GM11168 (cell line): ENCODE measurements around the gene KAT6B.
"Not testable (repeated sequence)": the region's sequence is repeated elsewhere in the genome, so short reads cannot be mapped to it uniquely, and the experiment has no call there.

ENCODE experiments used
- in situ Hi-C: fragments of 300-500 bp; cut with MboI; formaldehyde crosslinking; loops from one replicate; pipeline ENCODE4 v1.12.0; 2022; ENCODE audit warnings: low sequenced_read_pairs; ENCODE audit not compliant: unreplicated experiment

Gene KAT6B

DNA sequence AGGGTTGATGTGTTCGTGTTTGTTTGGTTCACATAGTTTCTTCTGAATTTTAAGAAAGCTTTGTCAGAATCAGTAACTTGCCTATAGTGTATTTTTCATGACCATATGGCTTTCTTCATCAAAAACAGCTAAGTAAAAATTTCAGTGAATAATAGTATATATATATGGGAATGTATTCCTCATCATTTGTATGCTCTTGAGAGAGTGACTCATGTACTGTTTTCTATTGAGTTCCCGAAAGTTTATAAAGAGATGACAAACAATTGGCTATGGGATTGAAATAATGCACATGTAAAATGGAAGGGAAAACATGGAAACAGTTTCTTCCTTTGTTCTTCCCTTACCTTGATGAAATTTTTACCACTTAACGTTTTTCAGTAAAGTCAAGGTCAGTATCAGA, 56.4 kb downstream of the KAT6B start:
- in situ Hi-C loops, result no loop called here

DNA sequence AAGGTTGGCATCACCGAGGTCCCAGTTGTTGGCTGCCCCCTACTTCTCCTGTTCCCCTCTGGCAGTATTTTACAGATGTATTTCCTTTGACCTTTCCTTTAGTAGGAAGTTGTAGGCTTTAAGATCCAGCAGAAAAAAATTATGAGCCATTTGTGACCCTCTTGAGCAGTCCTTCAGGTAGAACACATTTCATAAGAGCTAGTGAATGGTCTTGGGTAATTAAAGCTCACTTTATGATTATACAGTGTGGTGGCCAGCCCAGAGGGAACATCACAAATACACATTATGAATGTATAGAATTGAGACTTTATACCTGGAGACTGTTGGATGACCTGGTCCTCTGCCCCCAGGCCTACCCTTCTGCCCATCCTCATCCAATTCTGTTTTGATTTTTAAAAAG, 57.0 kb downstream of the KAT6B start:
- in situ Hi-C loops, result no loop called here

DNA sequence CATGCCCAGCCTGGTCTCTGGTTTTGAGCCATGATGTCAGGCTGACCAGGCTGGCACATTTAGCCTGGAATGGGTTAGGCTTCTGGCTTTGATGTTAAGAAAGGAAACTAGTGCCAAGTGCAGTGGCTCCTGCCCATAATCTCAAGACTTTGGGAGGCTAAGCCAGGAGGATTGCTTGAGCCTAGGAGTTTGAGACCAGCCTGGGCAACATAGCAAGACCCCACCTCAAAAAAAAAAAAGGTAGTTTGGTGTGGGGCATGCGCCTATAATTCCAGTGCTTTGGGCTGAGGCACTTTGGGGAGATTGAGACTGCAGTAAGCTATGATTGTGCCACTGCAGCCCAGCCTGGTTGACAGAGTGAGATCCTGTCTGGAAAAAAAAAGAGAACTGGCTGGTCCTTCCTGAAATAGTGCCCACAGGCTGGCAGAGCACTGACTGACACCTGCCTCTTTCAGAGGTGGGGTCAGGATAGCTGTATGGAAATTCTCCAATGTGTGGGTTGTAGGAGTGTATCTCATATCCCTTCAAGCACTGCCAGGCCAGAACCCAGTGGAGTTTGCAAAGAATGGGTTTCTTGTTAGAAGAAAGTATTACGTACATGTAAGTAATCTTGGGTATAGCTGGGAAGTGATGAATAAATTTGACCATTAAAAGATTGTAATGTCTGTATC, 61.3 kb downstream of the KAT6B start:
- in situ Hi-C loops, result no loop called here

DNA sequence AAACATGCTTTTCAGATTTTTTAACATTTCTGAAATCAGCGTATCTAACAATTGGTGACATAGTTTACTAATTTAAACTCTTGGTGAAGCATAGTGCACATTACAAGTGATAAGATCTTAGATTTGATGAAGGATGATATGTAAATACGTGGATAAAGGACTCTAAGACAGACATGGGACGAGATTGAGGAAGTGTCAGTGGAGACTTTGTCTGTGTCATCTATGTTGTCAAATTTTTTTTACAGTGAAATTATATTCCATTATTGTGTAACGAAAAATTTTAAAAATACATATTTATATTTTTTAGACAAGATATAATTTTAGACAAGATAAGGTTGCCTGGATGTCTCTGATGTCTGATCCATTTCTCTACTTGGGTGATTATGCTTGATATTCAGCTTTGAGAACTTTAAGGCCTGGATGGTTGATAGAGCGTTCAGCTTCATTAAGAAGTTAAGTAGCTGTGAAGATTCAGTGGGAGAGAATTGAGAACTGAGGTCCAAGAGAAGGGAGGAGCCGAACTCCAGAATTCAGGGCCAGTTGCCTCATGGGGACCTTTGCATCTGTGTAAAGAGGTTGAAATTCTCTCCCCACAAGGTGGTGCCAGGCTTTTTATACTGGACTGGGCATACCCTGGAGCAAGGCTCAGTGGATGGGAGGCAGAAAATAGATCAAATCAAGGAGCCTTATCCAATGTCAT, 62.7 kb downstream of the KAT6B start:
- in situ Hi-C loops, result no loop called here

DNA sequence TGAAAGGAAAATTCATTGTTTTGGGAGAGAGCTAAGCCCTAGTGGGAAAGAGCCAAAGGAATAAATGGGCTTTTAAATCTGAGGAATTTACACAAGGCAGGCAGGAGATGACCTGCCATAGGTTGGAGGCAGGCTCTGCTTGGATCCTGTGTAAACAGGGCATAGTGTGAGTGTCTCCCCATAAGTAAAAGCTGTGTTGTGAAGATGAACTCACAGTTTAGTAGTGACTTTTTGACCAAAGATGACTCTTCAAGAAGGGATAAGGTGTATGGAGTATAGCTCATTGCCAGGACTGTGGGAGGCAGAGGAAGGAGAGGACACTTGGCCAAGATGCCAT, 63.2 kb downstream of the KAT6B start:
- in situ Hi-C loops, result no loop called here

DNA sequence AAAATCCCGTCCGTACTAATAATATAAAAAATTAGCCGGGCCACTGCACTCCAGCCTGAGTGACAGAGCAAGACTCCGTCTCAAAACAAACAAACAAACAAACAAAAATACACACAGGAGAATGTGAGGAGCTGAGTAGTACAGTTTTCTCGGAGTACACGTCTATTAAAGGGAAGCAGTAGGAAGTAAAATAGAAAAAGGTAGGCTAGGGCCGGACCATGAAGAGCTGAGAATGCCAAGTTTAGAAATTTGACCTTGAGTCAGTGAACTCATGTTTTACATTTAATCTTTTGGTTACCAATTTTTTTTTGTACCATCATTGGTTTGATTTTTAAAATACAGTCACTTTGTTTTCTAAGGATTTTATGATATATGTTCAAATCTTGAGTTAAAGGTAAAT, 64.1 kb downstream of the KAT6B start:
- in situ Hi-C loops, result no loop called here

DNA sequence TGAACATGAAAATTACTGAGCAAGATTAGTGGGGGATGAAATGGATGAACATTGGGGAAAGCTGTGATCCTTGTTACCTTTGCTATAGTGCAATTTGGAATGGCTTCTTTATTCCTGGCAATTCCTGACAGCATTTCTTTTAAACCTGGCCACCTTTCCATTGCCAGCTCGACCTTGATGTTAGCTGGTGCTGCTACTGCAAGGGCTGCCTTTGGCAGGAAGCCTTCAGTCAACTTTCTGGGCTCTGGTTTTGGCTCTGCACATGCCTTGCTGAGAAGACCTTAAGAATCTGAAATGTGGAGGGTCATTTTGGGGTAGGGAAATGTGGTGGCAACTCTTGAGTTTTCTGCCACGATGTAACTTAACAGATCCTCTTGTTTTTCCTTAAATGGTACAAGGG, 64.7 kb downstream of the KAT6B start:
- in situ Hi-C loops, result no loop called here

DNA sequence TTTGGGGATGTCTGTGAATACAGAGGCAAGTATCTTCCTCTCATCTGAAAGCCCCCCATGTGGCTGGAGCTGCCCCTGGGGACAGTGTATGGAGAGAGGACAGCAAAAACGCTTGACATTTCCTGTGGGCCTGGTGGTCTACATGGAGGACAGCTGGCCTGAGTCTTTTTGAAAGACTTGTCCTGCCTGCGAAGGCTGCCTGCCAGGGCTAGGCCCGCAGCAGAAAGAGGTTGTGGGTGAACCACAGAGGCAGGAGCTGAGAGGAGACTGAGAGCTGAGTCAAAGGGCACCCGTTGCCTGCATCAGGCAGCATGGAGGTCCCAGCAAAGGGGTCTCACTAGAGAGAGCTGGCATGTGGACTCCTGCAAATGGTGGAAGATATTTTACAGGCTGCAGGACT, 66.4 kb downstream of the KAT6B start:
- in situ Hi-C loops, result no loop called here

DNA sequence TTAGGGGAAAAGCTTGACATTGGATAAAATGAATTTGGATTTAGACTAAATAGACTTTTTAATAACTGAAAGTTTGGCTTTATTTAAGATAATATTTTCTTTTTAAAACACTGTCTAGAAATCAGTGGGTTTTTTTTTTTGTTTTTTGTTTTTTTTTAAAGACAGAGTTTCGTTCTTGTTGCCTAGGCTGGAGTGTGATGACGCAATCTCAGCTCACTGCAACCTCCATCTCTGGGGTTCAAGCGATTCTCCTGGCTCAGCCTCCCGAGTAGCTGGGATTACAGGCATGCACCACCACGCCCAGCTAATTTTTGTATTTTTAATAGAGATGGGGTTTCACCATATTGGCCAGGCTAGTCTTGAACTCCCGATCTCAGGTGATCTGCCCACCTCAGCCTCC, 66.9 kb downstream of the KAT6B start:
- in situ Hi-C loops, result not testable (repeated sequence)

DNA sequence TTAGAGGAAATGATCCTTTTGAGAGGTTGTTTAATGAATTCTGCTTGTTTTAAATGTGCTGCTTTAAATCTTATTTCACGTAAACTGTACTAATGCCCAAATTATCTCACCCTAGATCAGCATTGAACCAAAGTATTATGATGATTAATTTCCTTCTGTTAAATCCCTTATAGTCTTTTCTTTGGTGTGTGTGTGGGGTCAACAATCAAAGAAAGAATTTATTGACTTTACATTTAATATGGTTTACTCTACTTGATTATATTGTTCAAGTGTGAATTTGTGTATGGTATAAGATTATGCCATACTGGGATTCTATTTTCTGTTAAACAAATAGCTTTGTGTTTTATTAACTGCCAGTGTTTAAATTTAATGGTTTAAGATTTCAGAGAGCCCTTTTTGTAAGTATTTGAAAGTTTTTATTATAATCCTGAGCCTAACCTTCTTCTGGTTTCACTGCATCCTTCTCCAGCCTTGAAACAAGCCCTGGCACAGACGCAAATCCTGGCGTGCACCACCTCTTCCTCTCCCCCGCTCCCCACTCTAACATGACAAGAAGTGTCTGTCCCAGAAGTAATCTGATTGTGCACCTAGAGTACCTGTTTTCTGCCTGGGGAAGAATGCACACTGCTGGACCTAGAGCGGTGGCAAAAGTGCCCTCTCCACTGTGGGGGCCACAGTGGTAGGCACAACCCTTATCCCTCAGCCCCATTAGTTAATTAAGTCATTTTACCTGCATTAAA, 70.6 kb downstream of the KAT6B start:
- in situ Hi-C loops, result no loop called here

DNA sequence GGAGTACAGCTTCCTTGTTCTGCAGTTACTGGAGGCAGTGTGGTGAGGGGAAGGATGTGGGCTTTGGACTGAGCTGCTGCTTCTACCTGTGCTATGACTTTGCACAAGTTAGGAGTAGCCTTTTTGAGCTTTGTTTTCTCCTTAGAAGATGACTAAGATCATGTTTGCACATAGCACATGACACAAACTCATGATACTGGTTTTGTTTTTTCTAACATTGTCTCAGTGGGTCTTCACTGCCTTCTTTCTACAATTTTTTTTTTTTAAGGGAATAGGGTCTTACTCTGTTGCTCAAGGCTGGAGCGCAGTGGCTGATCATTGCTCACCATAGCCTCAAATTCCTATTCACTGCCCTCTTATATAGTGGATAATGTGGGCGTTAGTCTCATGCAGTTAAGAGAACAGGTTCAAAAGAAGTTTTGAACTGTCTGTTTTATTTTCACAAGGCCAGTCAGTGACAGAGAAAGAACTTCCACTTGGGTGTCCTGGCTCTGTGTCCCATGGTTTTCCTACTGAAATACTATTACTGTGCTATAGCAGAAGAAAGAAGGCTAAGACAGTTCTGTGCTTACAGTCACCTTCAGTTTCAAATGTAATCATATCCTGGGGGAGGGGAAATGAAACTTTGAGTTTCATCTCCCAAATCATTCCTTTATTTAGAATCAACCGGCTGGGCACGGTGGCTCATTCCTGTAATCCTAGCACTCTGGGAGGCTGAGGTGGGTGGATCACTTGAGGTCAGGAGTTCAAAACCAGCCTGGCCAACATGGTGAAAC, 72.0 kb downstream of the KAT6B start:
- in situ Hi-C loops, result no loop called here

DNA sequence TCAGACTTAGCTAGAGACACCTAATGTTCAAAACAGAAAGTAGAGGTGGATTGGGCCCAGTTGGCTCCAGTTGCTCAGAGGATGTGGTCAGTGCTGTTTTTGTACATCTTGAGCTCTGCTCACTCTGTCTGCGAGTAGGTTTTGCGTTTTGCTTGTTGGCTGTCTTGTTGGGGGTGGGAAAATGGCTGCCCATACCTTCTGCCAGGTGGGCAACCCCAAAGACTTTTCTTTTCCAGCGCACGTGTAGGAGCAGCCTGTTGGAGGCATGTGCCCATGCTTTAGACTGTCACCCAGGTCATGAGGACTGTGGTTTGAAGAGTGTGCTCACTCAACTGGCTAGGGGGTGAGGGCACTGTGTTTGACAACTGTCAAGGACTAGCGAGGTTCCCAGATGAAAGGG, 73.9 kb downstream of the KAT6B start:
- in situ Hi-C loops, result no loop called here

DNA sequence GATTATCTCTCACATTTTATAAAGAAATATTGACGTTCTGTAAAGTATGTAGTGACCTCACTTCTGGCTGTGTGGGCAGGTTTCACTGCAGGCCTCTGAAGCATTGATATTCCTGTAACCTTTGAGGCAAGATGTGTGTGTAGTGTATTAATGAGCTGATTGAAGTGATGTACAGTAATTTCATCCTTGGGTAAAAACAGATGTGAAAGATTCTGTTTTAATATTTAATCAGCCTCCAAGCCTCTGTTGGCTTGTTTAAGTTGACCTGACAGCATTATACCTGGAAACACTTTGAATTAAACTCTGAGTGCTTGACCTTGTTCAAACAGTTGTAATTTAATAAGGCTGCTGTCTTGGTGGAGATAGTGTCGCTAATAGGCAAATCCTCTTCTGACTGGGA, 74.9 kb downstream of the KAT6B start:
- in situ Hi-C loops, result no loop called here

DNA sequence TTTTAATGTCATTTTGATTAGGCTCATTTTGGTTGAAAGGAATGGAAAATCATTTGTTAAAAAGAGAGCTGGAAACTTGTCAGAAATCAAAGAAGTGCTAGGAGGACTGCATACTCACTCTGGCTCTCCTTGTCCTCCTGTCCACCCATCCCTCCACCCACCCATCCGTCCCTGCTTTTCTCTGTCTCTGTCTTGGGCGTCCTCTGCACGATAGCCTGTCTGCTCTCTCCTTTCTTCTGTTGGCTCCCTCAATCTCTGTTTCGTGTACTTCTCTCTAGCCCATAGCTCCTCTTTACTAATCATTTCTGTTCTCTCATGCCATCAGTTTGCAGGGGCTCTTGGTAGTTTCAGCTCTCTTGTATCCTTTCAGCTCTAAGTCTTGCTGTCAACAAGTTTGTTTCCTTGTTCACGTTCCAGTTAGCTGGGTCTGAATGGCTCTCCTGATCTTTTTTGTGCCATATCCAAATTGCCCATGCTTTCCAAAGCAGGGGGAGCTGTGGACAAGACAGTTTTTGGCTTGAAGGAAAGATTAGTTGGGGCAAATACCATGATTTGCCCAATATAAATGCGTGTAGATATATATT, 75.6 kb downstream of the KAT6B start:
- in situ Hi-C loops, result no loop called here

DNA sequence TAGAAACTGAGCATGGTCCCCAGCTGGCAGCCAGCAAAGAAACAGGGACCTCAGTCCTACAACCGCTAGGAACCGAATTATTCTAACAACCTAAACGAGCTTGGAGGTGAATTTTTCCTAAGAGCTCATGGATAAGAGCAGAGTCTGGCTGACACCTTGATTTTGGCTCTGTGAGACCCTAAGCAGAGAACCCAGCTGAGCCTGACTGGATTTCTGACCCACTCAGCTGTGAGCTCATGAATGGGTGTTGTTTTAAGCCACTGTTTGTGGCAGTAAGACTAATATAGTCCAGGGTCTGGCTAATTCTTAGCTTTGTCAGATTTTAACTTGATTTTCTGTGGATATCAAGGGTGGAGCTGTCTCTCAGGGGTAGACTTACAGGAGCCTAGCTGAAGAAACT, 77.1 kb downstream of the KAT6B start:
- in situ Hi-C loops, result no loop called here

DNA sequence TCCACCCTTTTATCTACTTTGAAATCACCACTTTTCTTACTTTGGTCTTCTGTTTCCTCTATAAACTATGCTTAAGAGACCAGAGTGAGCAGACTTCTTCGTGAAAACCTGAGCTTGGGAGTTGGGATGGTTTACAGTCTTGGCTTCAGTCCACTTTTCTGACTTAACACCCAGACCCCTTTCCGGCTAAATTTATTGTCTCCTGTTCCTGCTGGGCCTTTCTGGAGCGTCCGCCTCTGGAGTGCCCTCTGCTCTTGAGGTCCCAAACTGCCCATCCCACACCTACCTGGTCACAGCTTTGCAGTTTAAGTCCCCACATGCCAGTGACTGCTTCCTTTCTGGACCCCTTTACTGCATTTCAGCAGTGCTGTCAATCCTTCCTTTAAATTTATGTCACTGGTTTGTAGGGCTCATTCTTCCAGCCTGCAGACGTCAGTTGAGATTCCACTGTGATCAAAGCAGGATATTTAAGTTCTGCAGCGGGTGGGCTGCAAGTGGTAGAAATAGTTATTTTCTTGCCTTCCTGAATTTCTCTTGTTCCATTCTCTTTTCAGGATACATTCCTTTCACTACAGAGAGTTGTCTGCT, 80.3 kb downstream of the KAT6B start:
- in situ Hi-C loops, result no loop called here

DNA sequence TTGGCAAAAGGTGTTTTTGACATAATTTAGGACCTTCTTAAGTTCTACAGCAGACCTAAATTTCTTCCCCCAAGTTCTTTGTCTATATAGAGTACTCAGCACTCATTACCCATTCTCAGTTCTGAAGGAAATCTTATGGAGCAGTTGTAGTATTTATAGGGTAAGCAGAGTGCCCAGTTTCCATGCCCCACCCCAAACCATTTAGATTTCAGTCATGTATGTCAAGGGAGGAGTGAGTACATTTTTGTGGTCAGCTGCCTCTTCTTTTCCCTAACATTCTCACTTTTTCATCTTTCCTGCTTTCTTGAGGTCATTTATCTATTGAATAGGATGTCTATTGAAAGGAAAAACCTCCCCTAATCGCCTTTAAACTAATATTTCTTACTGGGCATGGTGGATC, 83.3 kb downstream of the KAT6B start:
- in situ Hi-C loops, result no loop called here

DNA sequence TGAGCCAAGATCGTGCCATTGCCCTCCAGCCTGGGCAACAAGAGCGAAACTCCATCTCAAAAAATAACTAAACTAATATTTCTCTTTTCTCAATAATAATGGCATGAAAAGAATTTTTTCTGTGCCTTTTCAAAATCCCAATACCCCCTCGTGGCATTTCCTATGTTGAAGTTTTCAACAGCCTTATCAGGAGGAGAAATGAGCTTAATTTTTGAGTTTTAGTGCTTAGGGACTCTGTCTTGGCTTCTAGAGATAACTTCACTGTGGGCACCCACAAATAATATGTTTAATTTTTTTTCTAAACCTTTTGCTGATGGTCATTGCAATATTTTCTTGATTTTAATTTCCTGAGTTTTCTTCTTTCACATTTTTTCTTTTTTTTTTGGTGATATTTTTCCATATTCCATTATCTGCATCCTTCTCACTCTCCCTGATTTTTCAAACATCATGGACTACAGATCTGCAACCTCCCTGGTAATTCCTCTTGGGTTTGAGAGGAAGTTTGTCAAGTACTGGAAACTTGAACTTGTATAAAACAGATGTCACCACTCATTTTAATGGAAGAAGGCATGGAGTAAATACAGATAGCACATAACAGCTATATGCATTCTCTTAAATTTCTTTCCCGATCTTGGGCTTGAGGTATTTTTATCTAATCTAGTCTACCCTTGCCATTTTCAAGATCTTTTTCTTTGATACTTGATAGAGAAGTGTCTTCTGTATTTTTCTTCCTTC, 84.0 kb downstream of the KAT6B start:
- in situ Hi-C loops, result no loop called here

DNA sequence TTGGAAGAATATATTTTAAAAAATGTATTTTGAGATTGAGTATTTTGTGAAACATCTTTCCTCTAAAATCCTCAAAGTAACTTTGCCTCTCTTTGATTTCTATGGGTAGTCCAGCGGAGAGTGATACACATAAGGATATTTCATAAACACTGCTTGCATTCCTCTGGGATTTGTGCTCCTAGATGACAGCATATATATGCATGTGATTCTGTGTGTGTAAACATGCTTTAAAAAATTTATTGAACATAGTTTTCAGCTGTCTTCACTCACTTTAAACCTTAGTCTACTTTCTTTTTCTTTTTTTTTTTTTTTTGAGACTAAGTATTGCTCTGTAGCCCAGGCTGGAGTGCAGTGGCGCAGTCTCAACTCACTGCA, 84.6 kb downstream of the KAT6B start:
- in situ Hi-C loops, result no loop called here

DNA sequence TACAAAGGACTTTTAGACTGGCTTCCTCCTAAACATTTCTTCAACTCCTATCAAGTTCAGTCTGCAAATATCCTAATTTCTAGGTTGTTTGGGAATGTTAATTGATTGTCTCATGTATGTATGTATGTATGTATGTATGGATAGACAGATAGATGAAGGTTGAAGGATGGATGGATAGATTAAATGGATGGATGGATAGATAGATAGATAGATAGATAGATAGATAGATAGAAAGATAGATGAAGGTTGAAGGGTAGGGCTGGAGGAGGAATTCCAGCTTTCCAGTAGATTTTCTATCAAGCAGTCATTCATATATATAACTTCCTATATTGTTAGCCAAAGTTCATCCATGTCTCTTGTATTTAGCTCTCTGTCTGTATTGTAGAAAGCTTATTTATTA, 85.8 kb downstream of the KAT6B start:
- in situ Hi-C loops, result no loop called here
